ENCODE data around the gene FLYWCH1. TPM values are rescaled to one million over a fixed set of nuclear protein-coding genes. Genes with fewer than 3 reads are reported as not detected.

The FLYWCH1 gene
- total RNA-seq, 1 experiment from 2014 or later = 12.5 TPM

DNA sequence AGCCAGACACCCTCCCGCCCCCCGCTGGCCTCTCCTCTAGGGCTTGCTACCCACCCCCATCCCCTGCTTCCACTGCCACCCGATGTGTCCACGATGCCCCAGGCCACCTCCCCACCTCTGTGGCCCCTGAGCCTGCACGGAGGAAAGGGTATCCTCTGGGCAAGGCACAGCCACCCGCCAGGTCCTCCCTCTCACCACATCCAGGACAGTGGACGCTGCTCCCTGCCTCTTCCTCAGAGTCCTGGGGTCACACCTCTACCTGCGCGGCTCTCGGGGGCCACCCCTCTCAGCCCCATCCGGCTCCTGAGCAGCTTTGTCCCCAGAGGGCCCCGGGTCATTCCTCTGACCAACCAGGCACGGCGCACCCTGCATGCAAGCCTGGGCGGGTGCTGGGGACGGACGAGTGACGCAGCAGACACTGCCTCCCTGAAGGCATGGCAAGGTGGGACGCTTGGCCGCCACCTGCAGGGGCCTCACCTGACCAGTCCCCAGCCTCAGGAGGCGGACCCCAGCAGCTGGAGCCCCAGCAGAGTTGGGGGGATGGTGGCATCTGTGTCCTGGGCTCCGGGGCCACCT lies 24.8 kb downstream of the FLYWCH1 start:
- Histone ChIP-seq H4K91ac (ENCODE audit: insufficient read length, low read depth, low read length) (no peak overlapping the region), H3K27ac (ENCODE audit: insufficient read length, low read depth, low read length) (no peak overlapping the region), H4K8ac (replicated peaks; ENCODE audit: insufficient read length, low read depth, low read length) (no peak overlapping the region), H3K9me3 (ENCODE audit: control insufficient read depth, low read depth, low read length) (no peaks in the 10 kb centered on the region), H2BK5ac (ENCODE audit: insufficient read length, low read length) (no peak overlapping the region), H3K4me2 (ENCODE audit: insufficient read depth, insufficient read length, low read length) (no peak overlapping the region), H3K9ac (ENCODE audit: extremely low read depth, insufficient read length, low read length) (no peak overlapping the region), H3K79me1 (ENCODE audit: insufficient read depth, low read depth, low read length, poor library complexity, severe bottlenecking) (no peaks in the 10 kb centered on the region), H2BK15ac (ENCODE audit: low read depth, low read length) (no peak overlapping the region), H3T11ph (ENCODE audit: low read length) (no peak overlapping the region), H3K56ac (ENCODE audit: insufficient read length, low read depth, low read length) (no peak overlapping the region), H3K4me1 (ENCODE audit: insufficient read depth, low read length) (no peaks in the 10 kb centered on the region), H4K5ac (ENCODE audit: insufficient read length, low read depth, low read length) (no peak overlapping the region), H3K79me2 (ENCODE audit: insufficient read depth, low read length) (no peaks in the 10 kb centered on the region), H3K23me2 (ENCODE audit: insufficient read length, low read depth, low read length, poor library complexity, severe bottlenecking) (no peaks in the 10 kb centered on the region), H2AK5ac (ENCODE audit: insufficient read length, low read length) (no peak overlapping the region), H3K14ac (ENCODE audit: insufficient read depth, low read length) (no peak overlapping the region), H2BK12ac (ENCODE audit: insufficient read length, low read depth, low read length) (no peak overlapping the region), H3K18ac (ENCODE audit: insufficient read length, low read depth, low read length) (no peak overlapping the region), H3K27me3 (ENCODE audit: insufficient read depth, low read length) (no peaks in the 10 kb centered on the region), H2BK120ac (ENCODE audit: low read depth, low read length, poor library complexity, severe bottlenecking) (no peak overlapping the region), H2BK20ac (ENCODE audit: low read depth, low read length, poor library complexity, severe bottlenecking) (no peak overlapping the region), H3K23ac (ENCODE audit: insufficient read length, low read depth, low read length) (no peak overlapping the region), H4K20me1 (ENCODE audit: control insufficient read depth, insufficient read depth, insufficient read length) (no peaks in the 10 kb centered on the region), H3K4ac (ENCODE audit: low read depth, low read length) (no peak overlapping the region), H2AFZ (ENCODE audit: low read length) (no peak overlapping the region)
- H3K27ac Mint-ChIP-seq = no peak overlapping the region
- H3K27me3 Mint-ChIP-seq (ENCODE audit: low read depth) = no peaks in the 10 kb centered on the region
- peaks cover 10 to 26% (median 23%) of the 10 kb centered on the region in 3 experiments for H3K36me3 Mint-ChIP-seq (ENCODE audit: insufficient read depth in 1 of 3, low read depth in 3 of 3)
- no peak overlapping the region for H3K4me3 Mint-ChIP-seq
- no peaks in the 10 kb centered on the region for H3K4me1 Mint-ChIP-seq
- WGBS (ENCODE audit: extremely low coverage, insufficient read length, low lambda C conversion rate) = no CpG with 5 or more reads among the region's 22 CpGs
- no peaks in the 10 kb centered on the region for H3K9me3 Mint-ChIP-seq
- DNase-seq = no peak
- TF ChIP-seq, protein P1, sequence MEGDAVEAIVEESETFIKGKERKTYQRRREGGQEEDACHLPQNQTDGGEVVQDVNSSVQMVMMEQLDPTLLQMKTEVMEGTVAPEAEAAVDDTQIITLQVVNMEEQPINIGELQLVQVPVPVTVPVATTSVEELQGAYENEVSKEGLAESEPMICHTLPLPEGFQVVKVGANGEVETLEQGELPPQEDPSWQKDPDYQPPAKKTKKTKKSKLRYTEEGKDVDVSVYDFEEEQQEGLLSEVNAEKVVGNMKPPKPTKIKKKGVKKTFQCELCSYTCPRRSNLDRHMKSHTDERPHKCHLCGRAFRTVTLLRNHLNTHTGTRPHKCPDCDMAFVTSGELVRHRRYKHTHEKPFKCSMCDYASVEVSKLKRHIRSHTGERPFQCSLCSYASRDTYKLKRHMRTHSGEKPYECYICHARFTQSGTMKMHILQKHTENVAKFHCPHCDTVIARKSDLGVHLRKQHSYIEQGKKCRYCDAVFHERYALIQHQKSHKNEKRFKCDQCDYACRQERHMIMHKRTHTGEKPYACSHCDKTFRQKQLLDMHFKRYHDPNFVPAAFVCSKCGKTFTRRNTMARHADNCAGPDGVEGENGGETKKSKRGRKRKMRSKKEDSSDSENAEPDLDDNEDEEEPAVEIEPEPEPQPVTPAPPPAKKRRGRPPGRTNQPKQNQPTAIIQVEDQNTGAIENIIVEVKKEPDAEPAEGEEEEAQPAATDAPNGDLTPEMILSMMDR (conservative IDR thresholded peaks at IDR 0.05) = no peak

All from H9 (cell line).